A172 (cell line): ENCODE results near the gene RNF212. TPM values are rescaled to one million over a fixed set of nuclear protein-coding genes. Genes with fewer than 3 reads are reported as not detected.
"Not testable (repeated sequence)": the region's sequence is repeated elsewhere in the genome, so short reads cannot be mapped to it uniquely, and the experiment has no call there.

ENCODE experiments used
- DNase-seq: peaks from one replicate; pipeline ENCODE4 v3.0.0-alpha.2; 2015; ENCODE audit warnings: low spot score
- total RNA-seq: library from RNA; depleted of rRNA; stranded (reverse); fragments of >200 nt; shearing (Covaris generic); gene quantifications from 2 replicates; pipeline ENCODE4 v1.2.3, GENCODE V29; 2014; rRNA removed

The RNF212 gene, protein sequence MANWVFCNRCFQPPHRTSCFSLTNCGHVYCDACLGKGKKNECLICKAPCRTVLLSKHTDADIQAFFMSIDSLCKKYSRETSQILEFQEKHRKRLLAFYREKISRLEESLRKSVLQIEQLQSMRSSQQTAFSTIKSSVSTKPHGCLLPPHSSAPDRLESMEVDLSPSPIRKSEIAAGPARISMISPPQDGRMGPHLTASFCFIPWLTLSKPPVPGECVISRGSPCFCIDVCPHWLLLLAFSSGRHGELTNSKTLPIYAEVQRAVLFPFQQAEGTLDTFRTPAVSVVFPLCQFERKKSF
- not detected in 2 replicates for total RNA-seq

DNA sequence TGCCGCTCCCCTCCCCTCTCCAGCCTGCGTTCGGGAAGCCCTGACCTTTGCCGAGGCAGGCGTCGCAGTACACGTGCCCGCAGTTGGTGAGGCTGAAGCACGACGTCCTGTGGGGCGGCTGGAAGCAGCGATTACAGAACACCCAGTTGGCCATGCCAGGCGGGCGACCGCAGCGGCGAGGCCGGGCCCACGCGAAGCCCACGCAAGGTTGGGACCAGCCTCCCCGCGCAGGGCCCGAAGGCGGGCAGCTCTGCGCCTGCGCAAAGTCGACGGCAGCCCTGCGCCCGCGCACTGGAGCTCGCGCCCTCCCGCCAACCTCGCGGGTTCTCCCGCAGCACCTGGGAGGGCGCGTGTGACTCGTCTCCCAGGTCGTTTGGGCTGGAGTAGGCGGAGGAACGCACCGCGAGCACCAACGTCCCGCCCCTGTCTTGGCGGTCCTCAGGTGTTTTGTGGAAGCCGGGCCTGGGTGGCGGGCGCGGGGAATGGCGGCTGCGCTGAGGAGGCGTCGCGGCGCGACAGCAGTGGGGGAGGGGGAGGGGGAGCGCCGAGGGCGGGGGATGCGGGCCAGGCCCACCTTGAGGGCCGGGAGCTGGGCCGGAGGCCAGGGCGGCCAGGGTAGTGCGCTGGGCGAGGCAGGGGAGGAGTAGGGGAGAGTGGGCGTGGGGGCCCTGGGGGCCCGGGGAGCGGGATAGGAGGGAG lies at the start of gene RNF212:
RNF212 (minus strand) TSS at position 254 of the 699 bp plus-strand sequence; CDS start at position 154, 100 bp downstream.
- DNase-seq: no peak

DNA sequence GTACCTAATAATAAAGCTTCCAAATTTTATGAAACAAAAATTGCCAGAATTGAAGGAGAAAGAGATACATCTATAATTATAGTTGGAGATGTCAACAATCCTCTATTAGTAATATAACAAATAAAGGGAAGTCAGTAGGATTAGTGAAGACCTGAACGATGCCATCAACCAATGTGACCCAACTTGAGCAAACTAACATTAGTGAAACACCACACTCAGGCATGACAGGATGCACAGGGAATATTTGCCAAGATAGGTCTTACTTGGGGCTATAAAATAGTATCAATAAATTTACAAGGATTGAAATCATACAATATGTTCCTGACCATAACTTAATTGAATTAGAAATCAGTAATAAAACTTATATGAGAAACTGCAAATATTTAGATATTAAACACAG lies 47.0 kb upstream of the RNF212 start:
- DNase-seq: no peak

DNA sequence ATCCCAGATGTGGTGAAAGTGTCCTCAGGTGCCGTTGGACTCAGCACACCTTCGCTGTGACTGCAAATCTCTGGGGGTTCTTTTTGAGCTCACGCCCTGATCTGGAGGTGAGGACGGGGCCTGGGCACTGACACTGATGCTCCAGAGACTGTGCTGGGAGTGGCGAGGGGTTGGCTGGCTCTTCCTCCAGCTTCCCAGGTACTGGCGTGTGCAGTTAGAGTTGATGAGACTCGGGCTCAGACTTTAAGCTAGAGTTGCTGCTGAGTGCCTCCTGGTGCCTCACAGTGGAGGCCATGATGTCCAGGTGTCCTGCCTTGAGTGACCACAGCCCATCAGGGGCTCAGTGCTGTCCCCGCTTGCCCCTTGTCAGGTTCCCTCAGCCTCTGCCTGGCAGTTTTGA lies 42.7 kb upstream of the RNF212 start:
- DNase-seq: no peak

DNA sequence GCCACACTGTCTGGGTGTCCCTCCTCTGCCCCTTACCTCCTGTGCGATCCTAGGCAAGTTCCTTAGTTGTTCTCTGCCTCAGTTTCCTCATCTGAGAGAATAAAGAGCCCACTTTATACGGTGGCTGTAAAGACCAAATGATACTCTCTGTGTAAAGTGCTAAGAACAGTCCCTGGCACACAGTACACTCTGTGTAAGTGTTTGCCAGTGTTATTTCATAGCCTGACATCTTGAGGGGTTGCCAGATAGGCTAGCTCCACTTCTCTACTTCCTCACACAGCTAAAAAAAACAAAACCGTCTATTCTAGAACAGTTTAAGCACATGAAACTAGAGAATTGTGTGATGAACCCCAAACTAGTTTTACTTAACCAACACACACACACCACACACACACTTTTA lies 42.0 kb upstream of the RNF212 start:
- no peak for DNase-seq

DNA sequence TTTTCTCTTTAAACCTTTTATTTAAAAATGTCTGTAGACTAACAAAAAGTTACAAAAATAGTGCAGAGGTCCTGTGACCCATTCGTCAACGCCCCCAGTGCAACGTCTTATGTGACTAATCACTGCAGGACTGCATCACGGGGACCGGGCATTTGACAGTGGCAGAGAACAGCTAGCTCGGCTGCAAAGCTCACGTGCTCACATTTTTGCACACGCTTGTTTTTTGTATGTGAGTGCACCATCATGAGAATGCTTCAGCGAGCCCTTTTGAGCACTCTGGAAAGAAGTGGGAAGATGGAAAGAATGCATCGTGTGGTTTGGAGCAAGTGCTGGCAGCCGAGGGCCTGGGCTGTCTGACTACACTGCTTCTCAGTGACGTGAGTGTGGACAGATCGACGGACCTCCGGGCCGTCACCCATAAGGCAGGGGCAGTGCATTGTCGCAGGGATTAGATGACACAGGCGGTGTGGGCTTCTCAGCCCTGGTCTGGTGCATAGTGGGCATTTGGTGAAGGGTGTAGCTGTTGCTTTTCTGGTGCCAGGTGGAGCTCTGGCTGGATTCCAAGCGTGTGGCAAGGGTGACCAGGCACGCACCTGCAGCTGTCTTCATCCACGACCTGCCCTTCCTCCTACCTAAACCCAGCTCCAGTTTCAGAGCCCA lies 41.3 kb upstream of the RNF212 start:
- peak; percentile 60 for DNase-seq

DNA sequence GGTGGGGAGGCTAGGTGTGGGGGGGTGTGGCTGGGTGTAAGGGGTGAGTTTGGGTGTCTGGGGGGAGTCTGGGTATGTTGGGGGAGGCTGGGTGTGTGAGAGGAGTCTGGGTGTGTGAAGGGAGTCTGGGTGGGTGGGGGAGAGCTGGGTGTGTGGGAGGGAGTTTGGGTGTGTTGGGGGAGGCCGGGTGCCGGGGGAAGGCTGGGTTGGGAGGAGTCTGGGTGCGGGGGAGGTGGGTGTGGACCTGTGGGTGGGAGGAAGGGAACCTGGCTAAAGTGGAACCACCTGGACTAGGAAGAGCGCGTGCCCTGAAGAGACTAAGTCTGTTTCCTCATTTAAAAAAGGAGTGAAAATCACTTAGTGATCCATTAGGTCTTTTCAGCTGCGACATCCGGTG lies 40.8 kb upstream of the RNF212 start:
- no peak for DNase-seq

DNA sequence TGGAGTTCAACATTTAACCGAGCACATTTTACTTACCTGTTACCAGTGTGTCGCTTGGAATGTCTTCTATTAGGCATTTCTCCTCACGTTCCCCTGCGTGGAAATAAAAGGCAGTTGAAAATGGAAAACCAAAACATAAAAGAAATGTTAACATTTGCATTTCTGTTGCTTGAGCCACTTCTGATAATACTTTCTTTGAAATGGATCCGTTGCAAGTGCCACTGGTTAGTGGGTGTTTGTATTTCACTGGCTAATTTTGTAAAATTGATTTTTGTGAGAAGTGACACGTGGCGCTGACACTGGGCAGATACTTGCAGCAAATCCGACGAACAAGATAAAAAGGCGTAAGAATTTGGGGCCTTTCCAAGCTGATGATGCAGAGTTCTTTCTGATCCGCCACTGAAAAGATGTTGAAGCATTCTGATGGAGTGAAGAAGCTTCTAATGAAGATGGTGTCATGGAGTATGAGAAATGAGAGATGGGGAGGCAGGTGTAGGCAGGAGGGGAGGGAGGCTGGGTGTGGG lies 40.3 kb upstream of the RNF212 start:
- no peak for DNase-seq

DNA sequence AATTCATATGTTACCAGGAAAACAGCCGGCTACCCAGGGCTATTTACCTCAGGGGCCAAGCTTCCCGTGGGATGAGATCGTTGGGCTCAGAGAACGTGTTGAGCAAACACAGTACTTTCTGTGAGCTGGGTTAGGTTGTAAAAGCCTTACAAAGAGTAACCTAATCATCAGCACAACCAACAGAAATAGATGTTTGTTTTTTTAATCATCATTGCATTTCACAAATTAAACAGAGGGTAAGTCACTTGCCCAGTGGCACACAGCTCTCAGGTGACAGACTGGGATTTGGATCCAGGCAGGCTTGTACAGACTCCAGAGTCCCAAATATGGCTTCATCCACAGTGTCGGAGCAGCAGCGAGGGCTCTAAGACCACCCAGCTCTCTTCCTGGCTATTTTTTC lies 38.9 kb upstream of the RNF212 start:
- DNase-seq: no peak

DNA sequence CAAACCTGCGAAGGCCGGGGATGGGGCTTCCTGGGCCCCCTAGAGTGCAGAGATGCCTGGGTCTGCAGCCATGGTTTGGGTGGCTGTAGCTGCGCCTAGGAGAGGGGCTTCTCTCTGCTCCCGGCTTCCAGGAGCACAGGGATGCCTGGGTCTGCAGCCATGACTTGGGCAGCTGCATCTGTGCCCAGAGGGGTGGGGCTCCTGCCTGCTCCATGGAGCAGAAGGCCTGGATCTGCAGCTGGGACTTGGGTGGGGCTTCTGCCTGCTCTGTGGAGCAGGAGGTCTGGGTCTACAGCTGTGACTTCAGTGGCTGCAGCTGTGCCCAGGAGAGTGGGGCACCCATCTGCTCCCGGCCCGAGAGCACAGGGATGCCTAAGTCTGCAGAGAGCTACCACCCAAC lies 38.2 kb upstream of the RNF212 start:
- no peak for DNase-seq

DNA sequence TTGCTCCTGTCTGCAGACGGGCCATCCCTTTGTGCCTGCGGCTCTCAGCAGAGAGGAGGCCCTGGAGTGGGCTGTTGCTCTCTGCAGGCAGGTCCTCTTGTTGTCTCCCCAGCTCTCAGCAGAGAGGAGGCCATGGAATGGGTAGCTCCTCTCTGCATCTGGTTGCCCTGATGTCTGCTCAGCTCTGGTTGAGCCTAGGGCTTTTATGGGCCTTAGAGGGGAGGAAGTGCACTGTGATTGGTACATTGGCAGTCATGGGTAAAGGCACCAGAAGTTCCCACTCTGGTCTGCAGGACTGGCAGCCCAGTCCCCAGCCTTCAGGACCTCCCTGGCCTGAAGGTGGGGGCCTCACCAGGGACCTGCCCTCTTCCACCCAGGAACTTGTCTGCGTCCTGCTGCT lies 37.5 kb upstream of the RNF212 start:
- DNase-seq: no peak

DNA sequence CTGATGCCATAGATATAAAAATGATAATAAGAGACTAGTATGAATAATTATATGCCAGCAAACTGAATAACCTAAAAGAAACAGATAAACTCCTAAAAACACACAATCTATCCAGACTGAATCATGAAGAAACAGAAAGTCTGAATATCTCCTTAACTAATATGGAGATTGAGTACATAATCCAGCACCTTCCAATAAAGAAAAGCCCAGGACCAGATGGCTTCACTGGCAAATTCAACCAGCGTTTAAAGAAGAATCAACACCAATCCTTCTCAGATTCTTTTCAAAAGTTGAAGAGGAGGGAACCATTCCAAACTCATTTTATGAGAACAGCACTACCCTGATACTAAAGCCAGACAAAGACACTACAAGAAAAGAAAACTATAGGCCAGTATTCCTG lies 26.5 kb upstream of the RNF212 start:
- DNase-seq: no peak

DNA sequence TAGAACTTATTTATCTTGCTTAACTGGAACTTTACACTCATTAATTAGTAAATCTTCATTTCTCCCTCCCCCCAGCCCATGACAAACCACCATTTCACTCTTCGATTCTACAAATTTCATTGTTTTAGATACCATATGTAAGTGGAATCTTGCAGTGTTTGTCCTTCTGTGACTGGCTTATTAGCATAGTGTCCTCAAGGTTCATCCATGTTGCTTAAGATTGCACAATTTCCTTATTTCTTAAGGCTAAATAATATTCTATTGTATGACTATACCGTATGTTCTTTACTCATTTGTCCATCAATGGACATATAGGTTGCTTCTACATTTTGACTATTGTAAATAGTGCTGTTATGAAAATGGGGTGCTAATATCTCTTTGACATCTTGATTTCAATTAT lies 24.5 kb upstream of the RNF212 start:
- no peak for DNase-seq

DNA sequence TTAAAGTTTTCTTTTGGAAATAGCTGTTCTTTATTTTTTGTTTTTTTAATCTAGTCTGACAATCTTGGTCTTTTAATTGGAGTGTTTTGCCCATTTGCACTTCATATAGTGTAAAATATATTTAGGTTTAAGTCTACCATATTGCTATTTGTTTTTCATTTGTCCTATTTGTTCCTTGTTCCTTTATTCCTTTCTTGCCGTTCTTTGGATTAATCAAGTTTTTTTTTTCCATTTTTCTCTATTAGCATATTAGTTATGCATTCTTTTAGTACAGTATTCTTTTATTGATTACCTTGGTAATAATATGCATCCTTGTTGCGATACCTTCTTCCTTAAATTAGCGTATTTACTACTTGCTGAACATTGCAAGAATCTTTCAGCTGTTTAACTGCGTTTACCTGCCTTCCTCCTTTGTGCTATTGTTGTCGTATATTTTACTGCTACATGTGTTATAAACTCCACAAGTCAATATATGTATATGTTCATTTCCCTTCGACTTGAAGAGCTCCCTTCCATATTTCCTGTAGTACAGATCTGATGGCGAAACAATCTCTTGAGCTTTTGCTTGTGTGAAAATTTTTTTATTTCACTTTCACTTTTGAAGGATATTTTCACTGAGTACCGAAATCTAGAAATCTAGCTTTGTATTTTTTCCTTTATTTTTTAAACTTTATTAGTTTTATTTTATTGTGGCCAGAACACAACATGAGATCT lies 23.9 kb upstream of the RNF212 start:
- DNase-seq: no peak

DNA sequence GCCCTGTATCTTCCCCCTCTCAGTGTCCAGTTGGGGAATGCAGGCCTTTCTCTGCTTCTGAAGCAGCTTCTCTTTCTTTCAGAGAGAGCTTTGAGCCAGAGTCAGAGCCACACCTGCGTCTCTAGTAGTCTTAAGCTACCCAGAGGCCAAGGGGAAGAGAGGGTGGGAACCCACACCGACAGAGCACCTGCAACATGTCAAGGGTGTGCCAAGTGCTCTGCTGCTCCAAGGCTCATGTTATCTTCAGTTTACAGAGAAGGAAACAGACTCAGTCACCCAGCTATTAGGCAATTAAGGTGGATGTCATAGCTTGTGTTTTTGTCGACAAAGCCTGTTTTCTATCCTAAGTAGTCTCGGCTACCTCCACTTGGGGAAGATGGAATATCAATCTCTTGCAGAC lies 22.7 kb upstream of the RNF212 start:
- no peak for DNase-seq

DNA sequence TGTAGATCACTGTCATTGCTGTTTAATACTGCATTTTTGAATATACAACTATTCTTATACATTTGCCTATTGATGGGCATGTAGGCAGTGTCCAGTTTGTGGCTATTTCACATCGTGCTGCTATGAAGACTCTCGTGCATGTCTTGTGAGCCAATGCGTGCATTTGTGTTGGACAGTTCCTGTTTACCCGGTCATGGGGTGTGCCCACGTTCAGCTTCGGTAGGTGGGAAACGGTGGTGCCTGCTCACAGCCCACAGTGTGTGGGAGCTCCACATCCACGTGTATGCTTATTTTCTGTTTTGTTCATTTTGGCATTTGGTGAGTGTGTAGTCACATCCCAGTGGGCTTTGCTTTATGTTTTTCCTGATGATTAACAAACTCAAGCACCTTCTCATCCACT lies 19.7 kb upstream of the RNF212 start:
- DNase-seq: no peak

DNA sequence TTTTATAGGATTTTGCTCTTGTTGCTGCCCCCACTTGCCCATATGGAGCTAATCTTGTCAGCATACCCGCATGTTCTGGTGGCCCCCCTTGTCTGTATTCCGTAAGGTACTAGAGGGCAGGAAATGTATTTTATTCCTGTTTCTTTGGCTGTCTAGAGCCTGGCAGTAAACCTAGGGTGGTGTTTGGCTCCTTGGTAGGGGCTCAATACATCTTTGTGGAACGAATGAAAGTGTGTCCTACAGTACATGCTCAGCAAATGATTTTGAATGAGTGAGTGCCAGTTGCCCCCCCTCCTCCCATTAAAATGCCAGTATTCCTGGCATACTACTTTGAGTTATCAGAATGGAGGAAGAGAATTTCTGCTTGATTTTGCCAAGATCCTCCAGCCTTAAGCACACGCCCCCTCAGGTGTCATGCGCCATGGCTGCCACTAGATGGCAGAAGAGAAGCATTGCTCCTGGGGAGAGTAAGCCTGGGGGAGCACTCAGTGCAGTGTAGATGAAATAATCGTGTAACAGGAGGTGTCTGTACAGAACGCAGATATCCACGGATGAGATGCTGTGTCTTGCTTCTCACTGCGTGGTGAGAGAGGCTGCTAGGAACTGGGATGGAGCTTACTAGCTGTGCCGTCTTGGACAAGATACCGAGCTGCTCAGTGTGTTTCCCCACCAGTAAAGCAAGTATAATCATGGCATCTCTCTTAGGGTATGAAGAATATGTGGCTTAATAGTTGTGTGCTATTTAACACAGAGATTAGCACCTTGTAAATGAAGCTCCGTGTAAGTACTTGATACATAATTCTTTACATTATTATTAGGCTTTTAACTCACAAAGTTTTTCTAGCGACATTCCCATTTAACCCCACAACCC lies 17.2 kb upstream of the RNF212 start:
- peak; percentile 63 for DNase-seq

DNA sequence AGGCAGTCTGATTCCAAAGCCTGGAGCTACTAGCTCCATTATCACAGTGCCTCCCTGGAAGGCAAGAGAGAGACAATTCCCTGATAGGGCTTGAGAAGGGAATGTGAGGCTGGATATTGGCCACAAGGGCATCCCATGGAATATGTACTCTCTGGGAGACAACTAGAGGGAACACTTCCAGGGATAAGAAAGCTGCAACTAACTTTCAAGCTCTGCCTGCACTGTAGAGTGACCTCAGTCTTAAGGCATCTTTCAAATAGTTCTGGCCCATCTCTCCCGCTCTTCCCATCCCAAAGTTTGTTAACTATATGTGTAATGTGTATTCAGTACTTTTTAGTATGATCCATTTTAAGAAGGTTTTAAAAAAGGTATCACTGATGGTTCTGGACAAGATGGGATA lies 13.1 kb upstream of the RNF212 start:
- no peak for DNase-seq

DNA sequence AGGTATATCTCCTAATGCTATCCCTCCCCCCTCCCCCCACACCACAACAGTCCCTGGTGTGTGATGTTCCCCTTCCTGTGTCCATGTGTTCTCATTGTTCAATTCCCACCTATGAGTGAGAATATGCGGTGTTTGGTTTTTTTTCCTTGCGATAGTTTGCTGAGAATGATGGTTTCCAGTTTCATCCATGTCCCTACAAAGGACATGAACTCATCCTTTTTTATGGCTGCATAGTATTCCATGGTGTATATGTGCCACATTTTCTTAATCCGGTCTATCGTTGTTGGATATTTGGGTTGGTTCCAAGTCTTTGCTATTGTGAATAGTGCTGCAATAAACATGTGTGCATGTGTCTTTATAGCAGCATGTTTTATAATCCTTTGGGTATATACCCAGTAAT lies 12.1 kb upstream of the RNF212 start:
- DNase-seq: not testable (repeated sequence)

DNA sequence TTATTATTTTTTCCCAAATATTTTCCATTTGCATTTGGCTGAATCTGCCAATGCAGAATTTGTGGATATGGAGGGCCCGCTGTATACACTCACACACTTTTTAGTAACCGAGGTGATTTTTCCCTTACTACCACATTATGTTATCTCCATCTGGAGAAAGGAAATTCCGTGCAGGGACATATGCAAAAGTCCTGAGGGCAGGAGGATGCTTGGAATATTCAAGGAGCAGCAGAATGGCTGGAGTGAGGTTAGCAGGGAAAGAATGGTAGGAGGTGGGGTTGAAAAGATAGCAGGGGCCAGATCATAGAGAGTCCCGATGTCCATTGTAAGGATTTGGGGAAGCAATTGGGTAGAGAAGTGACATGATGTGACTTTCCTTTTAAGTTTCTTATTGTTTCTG lies 11.5 kb upstream of the RNF212 start:
- no peak for DNase-seq

DNA sequence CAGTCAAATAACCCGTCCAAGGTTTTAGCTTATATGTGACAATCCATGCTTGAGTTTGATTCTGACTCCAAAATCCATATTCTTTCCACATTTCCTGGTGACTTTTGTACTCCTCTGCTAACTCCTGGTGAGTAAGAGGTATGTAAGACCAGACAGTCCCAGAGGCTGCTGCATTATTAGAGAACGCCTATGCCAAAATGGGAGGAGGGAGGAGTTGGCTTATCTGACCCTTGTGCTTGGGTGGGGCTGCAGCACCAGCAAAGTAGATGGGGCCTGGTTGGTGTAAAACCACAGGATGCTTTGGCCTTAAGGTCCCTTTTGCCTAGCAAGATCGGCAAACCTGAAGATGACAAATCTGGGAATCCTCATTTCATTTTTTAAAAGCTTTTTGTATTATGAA lies 9.1 kb upstream of the RNF212 start:
- no peak for DNase-seq

DNA sequence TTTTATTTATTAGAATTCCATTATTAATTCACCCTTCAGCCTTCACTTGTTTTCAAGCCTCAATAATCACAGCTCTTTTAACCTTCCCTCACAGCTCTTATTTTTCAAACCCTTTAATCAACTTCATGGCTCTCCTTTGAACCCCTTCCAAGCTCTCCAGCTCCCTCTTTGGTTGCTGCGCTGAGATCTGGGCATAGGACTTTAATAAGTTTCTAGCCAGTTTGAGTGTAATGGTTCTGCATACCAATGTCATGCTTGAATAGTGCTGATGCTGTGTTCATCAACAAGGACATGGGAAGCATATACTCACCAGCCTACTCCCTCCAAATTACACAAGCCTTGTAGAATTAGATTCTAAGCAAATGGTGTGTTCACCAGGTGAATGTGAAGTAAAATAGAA lies 3.5 kb upstream of the RNF212 start:
- DNase-seq: no peak
